ENCODE measurements around the gene DCHS1.

DCHS1 gene

DNA sequence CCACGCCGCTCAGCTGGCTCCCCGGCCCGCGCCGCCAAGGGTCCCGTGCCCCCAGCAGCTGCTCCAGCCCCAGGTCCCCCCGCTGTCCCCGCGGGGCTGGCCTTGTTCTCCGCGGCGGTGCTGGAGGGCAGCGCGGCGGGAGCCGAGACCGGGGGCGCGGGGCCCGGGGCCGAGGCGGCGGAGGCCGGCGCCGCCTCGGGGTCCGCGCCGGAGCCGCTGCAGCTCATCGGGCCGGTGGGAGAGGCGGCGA lies 43.7 kb downstream of the DCHS1 start:
- DNase-seq, result no peak

DNA sequence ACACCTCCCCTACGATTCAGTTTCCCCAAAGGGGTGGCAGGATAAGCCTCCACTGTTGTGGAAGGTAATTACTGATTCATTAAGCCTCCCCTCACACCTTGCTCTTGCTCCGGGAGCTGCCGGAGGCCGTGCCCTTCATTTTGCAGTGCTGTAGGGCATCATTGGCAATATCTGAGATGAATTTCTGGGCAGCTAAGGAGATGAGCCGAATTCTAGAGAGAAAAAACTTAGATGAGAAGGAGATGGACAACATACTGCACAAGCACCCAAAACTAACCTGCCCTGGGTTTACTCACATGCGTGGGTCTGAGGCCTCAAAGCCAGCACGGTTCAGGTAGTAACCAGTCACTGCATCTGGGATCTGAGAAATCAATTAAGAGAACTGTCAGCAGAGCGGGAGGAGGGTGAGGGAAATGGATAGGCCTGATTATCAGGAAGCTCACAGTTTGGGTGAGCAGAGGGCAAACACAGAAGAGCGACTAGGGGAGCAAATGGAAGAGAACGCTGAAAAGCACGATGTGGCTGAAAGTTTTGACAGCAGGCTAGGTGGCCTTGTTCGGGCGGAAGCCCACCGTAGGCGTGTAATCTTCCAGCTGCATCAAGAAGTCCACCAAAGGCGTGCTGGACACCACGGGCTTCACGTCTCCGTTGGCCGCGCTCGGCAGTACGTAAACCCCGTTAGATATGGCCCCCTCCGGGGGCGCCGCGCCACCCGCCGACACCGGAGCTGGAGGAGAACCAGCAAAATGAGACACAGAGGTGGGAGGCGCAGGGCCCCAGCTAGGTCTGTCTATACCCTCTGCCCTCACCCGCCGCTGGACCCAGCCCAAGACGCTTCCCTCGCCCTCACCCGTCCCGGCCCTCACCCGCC lies 44.3 kb downstream of the DCHS1 start:
- DNase-seq, result peak; percentile 4 to 15

DNA sequence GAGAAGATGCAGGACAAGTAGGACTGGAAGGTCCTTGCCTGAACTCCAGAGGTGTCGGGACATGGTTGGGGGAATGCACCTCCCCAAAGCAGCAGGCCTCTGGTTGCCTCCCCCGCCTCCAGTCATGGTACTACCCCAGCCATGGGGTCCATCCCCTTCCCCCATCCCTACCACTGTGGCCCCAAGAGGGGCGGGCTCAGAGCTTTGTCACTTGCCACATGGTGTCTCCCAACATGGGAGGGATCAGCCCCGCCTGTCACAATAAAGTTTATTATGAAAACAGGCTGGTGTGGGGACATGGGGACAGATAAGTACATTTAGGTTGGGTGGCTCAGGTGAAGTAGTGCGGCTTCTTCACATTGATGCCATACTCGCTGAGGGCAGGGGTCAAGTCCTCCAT lies 45.0 kb downstream of the DCHS1 start:
- DNase-seq, result no peak

DNA sequence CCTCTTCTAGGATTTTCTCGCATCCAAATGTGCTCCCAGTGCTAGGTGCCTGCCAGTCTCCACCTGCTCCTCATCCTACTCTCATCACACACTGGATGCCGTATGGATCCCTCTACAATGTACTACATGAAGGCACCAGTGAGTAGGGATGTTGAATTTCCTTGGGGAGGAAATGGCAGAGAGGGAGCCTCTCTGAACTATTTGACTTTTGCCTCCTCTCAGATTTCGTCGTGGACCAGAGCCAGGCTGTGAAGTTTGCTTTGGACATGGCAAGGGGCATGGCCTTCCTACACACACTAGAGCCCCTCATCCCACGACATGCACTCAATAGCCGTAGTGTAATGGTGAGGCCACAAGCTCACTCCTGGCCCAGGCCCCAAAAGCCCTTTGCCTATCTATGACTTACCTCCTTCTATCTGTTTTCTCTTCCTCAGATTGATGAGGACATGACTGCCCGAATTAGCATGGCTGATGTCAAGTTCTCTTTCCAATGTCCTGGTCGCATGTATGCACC lies 46.0 kb downstream of the DCHS1 start:
- DNase-seq, result no peak

DNA sequence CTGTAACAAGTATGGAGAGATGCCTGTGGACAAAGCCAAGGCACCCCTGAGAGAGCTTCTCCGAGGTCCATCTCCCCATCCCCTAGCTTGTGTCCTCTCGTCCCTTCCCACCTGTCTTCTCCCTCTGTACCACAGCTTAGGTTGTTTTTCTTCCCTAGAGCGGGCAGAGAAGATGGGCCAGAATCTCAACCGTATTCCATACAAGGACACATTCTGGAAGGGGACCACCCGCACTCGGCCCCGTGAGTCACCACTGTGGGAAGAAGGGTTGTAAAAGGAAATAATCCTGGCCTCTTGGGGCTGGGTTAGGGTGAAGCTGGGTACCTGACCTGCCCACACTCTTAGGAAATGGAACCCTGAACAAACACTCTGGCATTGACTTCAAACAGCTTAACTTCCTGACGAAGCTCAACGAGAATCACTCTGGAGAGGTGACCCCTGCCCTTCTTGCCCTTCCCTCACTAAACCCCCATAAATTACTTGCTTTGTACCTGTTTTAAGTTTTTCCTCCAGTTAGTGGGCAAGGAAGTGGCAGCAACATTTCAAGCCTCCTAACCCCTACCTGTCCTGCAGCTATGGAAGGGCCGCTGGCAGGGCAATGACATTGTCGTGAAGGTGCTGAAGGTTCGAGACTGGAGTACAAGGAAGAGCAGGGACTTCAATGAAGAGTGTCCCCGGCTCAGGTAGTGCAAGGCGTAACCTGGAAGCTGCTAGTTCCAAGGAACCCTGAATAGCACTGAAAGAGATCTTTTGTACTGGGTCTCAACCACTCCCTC lies 46.7 kb downstream of the DCHS1 start:
- DNase-seq, result no peak

DNA sequence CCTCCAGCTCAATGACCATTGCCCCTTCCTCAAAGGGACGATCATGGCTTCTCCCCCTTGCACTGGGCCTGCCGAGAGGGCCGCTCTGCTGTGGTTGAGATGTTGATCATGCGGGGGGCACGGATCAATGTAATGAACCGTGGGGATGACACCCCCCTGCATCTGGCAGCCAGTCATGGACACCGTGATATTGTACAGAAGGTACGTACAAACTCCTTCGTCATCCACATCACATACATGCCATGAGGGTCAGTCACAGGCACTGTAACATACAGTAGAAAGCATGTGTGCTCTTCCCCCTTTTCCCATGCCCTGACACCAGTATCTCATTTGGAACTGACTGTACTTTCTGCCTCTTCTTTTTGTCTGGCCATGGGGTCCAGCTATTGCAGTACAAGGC lies 47.6 kb downstream of the DCHS1 start:
- DNase-seq, result no peak

DNA sequence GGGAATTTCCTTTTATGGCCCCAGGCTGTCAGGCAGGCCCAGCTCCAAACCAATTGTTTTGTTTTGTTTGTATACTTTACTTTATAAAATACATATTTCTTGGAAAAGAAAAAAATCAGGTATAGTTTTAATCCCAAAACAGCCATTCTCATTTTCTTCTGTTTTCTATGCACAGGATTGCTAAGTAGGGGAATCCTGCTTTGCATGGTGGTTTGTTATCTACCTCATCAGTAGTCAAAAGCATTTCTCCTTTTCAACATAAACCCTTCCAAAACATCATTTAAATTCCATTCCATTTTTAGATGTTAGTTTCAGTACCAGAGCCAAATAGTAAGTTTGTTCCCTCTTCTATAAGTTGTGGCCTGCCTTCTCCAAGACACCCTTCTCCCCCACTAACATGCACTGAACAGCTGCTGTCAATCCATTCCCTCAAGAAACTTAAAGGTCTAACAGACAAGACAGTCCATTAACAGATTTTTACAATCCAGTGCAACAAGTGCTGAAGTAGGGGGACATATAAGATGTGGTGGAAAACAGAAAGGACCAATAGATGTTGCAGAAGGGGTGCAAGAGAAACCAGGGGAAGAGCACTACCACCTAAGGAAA lies 48.3 kb downstream of the DCHS1 start:
- DNase-seq, result no peak

DNA sequence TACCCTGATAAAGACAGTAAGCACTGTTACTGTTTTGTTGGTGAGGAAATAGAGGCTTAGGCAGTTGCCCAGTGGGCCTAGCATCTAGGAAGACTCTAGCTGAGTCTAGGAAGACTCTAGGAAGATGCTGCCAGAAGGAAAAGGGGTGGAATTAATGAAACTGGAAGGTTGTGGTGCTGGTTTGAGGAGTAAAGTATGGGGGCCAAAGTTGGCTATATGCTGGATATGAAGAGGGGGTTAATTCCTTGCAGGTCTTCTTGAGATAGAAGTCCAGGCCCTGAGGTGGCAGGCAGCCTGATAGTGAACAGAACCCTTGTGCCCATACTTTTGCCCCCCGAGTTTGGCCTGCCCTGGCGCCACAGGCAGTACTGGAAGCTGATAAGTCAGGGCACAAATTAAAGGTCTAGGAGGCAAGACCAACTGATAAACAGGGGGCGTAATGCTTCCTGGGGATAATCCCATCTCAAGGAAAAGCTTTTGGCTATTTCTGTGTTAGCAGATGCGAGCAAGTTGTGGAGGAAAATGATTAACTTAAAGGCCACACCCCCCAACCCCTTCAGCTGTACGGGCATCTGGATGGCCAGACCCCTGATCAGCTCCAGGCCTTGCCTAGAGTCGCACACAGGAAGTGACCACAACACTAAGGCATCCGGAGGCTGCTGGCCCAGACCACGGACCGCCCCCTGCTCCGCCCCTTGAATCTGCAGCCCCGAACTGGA lies 49.0 kb downstream of the DCHS1 start:
- peak; percentile 55 to 62 for DNase-seq

DNA sequence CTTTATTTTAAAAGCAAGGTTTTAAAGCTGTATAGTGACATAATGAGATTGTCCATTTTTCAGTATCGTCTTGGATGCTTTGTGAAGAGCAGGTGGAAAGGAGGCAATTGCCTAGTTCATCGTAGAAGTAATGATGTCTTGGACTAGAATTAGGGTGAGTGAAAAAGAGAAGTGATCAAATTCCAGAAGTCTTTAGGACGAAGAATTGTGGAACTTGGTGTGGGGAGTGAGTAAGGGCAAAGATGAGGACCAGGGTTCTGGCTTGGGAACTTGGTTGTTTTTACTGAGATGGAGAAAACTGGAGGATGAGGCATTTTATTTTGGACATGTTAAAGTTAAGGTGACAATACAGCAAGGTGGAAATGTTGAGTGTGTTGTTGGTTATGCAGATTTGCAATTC lies 50.8 kb downstream of the DCHS1 start:
- peak; percentile 16 to 28 for DNase-seq

DNA sequence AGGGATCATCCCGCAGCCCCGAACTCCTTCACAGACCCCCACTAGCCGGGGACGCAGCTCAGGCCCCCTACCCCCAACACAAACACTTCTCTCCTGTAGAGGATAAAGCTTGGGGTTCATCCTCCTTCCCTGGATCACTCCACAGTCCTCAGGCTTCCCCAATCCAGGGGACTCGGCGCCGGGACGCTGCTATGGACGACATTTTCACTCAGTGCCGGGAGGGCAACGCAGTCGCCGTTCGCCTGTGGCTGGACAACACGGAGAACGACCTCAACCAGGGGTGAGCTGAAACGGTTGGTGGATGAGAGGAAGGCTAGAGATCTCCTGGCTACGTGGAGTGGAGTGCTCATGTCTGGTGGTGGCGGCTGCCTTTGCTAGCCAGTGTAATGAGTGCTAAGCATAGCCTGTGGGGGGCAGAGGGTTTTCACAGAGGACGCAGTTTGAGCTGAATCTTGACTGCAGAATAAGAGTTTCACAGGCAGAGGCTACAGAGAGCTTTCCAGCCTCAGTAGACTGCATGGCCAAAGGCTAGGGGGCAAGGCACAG lies 51.5 kb downstream of the DCHS1 start:
- DNase-seq, result peak; percentile 16 to 45

DNA sequence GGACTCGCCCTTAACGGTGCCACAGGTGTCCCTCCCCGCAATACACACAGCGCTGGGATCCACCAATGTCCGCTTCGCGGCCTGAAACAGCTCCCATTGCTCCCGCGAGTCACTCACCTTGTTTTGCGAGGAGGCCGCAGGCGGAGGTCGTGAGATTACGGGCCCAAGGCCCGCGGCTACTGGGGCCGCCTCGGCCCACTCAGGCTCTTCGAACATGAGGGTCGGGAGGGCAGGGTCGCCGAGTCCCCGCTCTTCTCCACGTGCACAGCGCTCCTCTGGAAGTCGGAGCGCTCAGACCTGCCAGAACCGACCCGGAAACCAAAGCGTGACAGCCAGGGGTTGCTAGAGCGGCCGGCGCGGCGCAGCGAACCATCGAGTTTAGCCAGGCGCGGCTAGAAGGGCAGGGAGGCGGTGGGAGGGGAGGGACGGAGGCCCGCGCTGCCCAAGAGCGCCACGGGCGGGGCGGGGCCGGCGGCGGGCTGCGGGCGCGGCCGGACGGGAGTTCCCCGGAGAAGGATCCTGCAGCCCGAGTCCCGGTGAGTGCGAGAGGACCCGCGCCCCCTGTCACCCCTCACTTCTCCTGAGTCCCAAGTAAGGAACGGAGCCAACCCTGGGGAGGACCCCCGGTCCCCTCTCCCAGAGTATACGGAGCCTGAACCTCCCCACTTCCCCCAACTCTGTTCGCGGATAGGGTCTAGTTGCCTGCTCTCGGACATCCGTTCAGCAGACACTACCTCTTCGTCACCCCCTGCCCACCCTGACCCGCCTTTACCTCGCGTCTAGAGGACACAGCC lies 52.1 kb downstream of the DCHS1 start, which contains the start of the genes ILK and RRP8:
Gene ILK (plus strand): TSS at position 488 of the 794 bp plus-strand sequence. CDS start 498 bp downstream, outside the sequence.
Gene RRP8 (minus strand): TSS at position 330 of the 794 bp plus-strand sequence. CDS start 114 bp downstream, at position 216.
- DNase-seq, result peak; percentile 90

DNA sequence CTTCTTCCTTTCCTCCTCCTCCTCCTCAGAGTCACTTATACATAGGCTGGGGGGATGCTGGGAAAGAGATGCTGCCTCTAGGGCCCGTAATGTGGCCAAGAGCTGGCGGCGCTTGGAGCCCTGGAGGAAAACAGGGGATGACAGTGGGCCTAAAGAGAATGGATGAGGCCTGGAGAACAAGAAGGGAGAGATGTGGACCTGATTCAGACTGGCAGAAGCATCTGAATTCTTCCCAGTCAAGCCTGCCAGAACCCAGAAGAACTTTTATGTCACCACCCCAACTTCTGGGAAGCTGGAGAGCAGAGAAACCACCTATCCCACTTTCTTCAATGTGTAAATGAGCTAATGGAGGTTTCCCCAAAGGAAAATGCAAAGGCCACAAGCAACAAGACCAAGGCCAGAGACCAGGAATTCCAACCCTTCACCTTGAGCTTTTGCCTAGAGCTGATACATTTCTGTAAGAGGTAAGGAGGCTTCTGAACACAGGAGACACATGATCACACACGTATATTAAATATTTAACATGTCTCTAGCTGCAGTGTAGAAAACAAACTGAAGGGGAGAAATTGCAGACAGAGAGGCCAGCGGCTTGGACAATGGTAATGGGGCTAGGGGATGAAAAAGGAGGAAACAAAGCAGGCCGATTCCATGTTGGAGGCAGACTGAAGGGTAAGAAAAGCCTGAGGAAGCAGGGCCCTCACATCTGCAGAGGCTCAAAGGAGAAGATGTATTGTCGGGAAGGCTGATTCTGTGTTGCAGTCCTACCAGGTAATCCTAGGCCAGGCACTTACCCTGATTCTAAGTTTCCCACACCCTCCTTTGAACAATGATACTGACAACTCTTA lies 53.3 kb downstream of the DCHS1 start:
- no peak for DNase-seq

DNA sequence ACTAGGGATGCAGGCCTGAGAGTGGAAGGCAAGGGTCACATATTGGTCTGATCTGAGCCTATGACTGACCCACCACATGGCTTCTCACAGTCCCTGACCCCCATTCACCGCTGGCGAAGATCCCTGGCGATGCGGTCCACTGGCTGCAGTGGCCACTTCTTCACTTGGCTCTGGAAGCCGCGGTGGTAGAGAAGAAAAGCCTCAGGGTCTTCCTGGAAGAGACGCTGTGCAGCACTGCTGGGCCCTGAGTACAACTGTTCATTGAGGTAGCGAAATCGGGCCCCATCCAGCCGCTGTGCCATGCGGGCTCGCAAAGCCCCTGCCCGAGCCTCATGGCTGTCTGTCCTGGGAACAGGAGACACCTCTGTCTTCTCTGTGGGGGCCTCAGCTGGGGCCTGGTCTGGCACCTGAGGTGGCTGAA lies 54.6 kb downstream of the DCHS1 start:
- no peak for DNase-seq

DNA sequence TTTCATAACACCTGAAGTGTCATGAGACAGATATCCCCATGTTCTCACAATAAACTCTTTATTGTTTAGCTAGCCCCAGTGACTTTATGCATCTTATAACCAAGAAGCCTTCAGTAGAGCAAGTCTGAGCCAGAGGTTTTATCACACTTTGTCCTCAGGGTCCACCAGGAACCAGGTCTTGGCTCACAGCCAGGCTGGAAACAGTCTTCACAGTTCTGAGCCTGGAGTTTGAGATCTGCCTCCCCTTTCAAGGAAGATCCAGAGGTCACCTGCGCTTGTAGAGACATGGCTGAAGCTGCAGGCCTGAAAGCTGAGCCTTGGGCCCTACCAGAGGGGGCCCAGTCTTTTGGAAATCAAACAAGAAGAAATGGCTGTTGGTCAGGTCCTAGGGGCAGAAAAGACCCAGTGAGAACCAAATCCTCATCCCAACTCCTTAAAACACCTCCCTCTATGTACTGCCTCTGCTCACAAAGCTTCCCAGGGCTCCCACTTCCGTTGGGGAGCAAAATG lies 55.7 kb downstream of the DCHS1 start:
- DNase-seq, result no peak

DNA sequence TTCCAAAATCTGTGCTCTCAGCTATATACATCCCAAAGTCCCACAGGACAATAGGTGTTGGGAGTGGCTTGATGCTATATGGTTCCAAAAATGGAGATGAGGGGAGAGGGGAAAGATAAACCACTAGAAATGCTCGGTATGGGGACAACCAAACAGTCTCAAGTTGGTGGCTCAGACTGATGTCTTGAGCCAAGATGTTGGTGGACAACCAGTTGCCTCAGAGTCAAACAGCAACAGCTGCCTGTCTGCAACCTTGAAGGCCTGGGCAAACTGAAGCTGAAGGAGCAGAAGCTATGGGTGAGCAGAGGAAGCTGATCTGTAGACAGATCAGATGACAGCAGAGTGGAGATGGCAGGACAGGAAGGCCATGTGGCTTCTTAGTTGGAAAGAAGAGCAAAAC lies 56.2 kb downstream of the DCHS1 start:
- DNase-seq, result no peak

DNA sequence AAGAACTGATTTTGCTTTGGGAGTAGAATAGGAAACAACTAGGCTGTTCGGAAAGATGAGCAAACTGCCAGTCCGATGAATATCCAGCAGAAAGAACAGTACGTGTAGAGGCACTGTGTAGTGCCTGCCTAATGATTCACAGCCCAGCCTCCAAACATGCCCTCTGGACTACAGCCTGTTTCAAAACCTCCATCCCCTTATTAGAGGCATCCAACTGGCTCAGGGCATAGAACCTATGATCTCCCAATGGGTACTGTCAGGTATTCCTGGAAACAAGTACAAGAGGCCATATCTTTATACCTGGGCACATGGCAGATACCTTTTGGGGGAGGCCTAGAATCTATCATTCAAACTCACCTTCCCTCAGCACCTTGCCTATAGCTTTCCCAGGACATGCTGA lies 57.1 kb downstream of the DCHS1 start:
- no peak for DNase-seq

DNA sequence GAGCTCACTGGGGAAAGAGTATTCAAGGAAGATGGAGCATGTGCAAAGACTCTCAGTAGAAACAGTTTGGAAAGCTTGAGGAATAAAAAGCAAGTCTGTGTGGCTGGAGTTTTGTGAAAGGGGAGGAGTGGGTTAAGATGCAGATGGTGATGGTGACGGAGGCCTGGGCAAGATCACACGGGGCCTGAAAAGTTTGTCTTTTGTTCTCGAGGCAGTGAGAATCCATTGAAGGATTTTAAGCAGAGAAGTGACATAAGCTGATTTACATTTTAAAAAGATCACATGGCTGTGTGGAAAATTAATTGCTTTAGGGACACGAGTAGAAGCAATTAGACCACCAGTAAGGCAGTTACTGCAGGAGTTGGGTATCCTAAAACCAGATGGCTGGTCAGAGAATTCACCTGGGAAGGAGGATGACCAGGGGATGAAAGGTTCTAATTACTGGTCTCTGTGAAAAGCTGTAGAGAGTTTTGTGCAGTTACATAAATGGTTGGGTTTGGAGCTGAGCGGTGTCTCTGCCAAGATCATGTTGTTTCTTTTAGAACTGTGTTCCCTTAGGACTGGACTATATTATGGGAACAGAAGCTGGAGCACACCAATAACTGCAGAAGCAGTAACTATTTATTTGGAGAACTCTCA lies 59.3 kb downstream of the DCHS1 start:
- no peak for DNase-seq

DNA sequence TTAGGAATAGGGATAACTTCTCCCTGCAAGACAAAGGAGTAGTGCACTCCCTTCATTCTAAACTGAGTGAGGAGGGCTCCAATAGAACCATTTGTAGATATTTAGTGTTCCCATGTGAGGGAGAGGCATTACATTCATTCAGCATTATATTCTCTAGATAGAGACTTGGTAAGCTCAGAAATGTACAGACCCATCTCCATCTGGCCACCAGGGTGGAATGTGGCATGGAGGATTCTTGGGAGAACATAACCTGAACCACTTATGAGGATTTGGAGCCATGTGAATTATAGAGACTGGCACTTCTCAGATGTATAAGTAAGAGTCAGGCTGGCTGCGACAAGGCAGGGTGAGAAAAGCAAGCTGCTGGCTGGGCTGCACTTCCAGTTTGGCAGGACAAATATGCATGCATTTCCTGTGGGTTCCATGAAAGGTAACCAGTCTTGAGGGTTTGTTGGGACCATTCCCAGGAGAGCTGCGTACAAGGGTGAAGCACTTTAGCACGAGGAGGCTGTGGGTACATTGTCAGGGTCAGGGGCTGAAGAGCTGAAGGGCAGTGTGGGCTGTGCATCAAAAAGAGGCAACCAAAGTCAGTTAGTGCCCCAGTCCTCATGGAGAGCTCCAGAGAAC lies 61.4 kb downstream of the DCHS1 start:
- no peak for DNase-seq

DNA sequence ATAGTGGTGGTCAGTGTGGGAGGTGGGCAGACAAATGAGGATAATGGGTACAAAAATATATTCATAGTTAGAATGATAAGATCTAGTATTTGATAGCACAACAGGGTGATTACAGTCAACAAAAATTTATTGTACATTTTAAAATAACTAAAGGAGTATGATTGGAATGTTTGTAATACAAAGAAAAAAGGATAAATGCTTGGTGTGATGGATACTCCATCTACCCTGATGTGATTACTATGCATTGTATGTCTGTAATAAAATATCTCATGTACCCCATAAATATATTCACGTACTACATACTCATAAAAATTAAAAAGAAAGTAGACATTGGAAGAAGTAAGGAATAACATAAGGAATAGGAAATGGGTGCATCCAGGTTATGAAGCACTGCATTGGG lies 67.6 kb downstream of the DCHS1 start:
- DNase-seq, result no peak
